IPS DF 6.9 (cell line): ENCODE measurements around the gene ATG16L1.

Experiments used
- DNase-seq: peaks from one replicate; pipeline ENCODE4 v3.0.0-alpha.2; 2013; ENCODE audit warnings: low read depth, low spot score
- H3K27ac ChIP-seq: one replicate; pipeline ENCODE4 v1.5.1; 2013; ENCODE audit warnings: low read length, control low read depth
- H3K27me3 ChIP-seq: 2 replicates; pipeline ENCODE4 v1.6.1; 2013; ENCODE audit warnings: mild to moderate bottlenecking, low read length; ENCODE audit not compliant: control insufficient read depth, insufficient read depth
- H3K36me3 ChIP-seq: 2 replicates; pipeline ENCODE4 v1.6.1; 2013; ENCODE audit warnings: low read length; ENCODE audit not compliant: control insufficient read depth, insufficient read depth
- H3K4me1 ChIP-seq: 2 replicates; pipeline ENCODE4 v1.6.1; 2013; ENCODE audit warnings: low read length; ENCODE audit not compliant: control insufficient read depth, insufficient read depth
- H3K4me3 ChIP-seq: 2 replicates; pipeline ENCODE4 v1.5.1; 2013; ENCODE audit warnings: mild to moderate bottlenecking, low read length
- H3K9me3 ChIP-seq: 2 replicates; pipeline ENCODE4 v1.6.1; 2013; ENCODE audit warnings: low read length, inconsistent platforms; ENCODE audit not compliant: control insufficient read depth, insufficient read depth
- WGBS: extraction: QIAGEN DNeasy Blood & Tissue Kit; methylation state at CpG from one replicate; pipeline ENCODE4 v1.1.7; 2013; ENCODE audit warnings: mixed read lengths, missing lambda C conversion rate; ENCODE audit not compliant: insufficient read length, insufficient coverage; 5-methylcytosine and 5-hydroxymethylcytosine counted together

ATG16L1 gene

GRCh38 chr2:233243348-233243747 is 8.1 kb upstream of the ATG16L1 start:
- H3K4me1 ChIP-seq = no peaks in the 10 kb centered on the region
- no peaks in the 10 kb centered on the region for H3K9me3 ChIP-seq
- DNase-seq = no peak
- no CpG with 5 or more reads among the region's 4 CpGs for WGBS
- H3K36me3 ChIP-seq = no peaks in the 10 kb centered on the region
- H3K27ac ChIP-seq = no peak overlapping the region
- H3K4me3 ChIP-seq = no peak overlapping the region
- H3K27me3 ChIP-seq = no peaks in the 10 kb centered on the region

- no CpG with 5 or more reads among the region's 5 CpGs for WGBS
These were observed 6.7 kb upstream of the ATG16L1 start for GRCh38 chr2:233244818-233245217.

GRCh38 chr2:233245406-233245805 is 6.1 kb upstream of the ATG16L1 start:
- Histone ChIP-seq H3K27ac (no peak overlapping the region), H3K4me1 (no peaks in the 10 kb centered on the region)
- no CpG with 5 or more reads among the region's 6 CpGs for WGBS

More at GRCh38 chr2:233244818-233245217, 6.7 kb upstream of the ATG16L1 start:
- Histone ChIP-seq H3K9me3 (no peaks in the 10 kb centered on the region), H3K27ac (no peak overlapping the region), H3K36me3 (no peaks in the 10 kb centered on the region), H3K27me3 (no peaks in the 10 kb centered on the region), H3K4me1 (no peaks in the 10 kb centered on the region), H3K4me3 (no peak overlapping the region)
- no peak for DNase-seq

GRCh38 chr2:233247116-233247515 is 4.4 kb upstream of the ATG16L1 start:
- WGBS = no CpG with 5 or more reads among the region's 2 CpGs

More at GRCh38 chr2:233245406-233245805, 6.1 kb upstream of the ATG16L1 start:
- no peak for DNase-seq
- no peaks in the 10 kb centered on the region; the same call in 1 of the 2 replicates for H3K9me3 ChIP-seq
- no peaks in the 10 kb centered on the region for H3K36me3 ChIP-seq
- H3K4me3 ChIP-seq = no peak overlapping the region
- H3K27me3 ChIP-seq = no peaks in the 10 kb centered on the region

GRCh38 chr2:233247744-233248143 is 3.7 kb upstream of the ATG16L1 start:
- no peak for DNase-seq
- Histone ChIP-seq H3K9me3 (no peaks in the 10 kb centered on the region; the same call in 1 of the 2 replicates), H3K4me3 (no peak overlapping the region), H3K4me1 (no peaks in the 10 kb centered on the region), H3K36me3 (no peaks in the 10 kb centered on the region), H3K27me3 (no peaks in the 10 kb centered on the region), H3K27ac (no peak overlapping the region)

More at GRCh38 chr2:233247116-233247515, 4.4 kb upstream of the ATG16L1 start:
- Histone ChIP-seq H3K4me3 (no peak overlapping the region), H3K27me3 (no peaks in the 10 kb centered on the region), H3K36me3 (no peaks in the 10 kb centered on the region), H3K9me3 (no peaks in the 10 kb centered on the region; the same call in 1 of the 2 replicates), H3K4me1 (no peaks in the 10 kb centered on the region), H3K27ac (no peak overlapping the region)
- no peak for DNase-seq

- H3K4me1 ChIP-seq = no peaks in the 10 kb centered on the region
- H3K9me3 ChIP-seq = no peaks in the 10 kb centered on the region; the same call in 1 of the 2 replicates
- no peaks in the 10 kb centered on the region; the same call in 1 of the 2 replicates for H3K36me3 ChIP-seq
- whole genome bisulfite sequencing = no CpG with 5 or more reads among the region's 7 CpGs
- no peak for DNase-seq
- H3K27me3 ChIP-seq = no peaks in the 10 kb centered on the region
- H3K4me3 ChIP-seq = no peak overlapping the region
- H3K27ac ChIP-seq = no peak overlapping the region
These were observed 2.5 kb upstream of the ATG16L1 start for GRCh38 chr2:233248999-233249398.

GRCh38 chr2:233250568-233250967 is 905 bp upstream of the ATG16L1 start:
- WGBS = no CpG with 5 or more reads among the region's 9 CpGs
- Histone ChIP-seq H3K9me3 (no peaks in the 10 kb centered on the region; the same call in 1 of the 2 replicates), H3K4me3 (no peak overlapping the region), H3K27ac (no peak overlapping the region), H3K27me3 (no peaks in the 10 kb centered on the region), H3K36me3 (no peaks in the 10 kb centered on the region; the same call in 1 of the 2 replicates), H3K4me1 (no peaks in the 10 kb centered on the region)
- no peak for DNase-seq

- Histone ChIP-seq H3K4me3 (no peak overlapping the region), H3K9me3 (no peaks in the 10 kb centered on the region; the same call in 1 of the 2 replicates), H3K36me3 (no peaks in the 10 kb centered on the region; the same call in 1 of the 2 replicates), H3K27ac (no peak overlapping the region), H3K4me1 (no peaks in the 10 kb centered on the region), H3K27me3 (no peaks in the 10 kb centered on the region)
- no peak for DNase-seq
- no CpG with 5 or more reads among the region's 1 CpG for WGBS
These were observed 528 bp upstream of the ATG16L1 start for GRCh38 chr2:233250985-233251305.

- Histone ChIP-seq H3K27me3 (no peaks in the 10 kb centered on the region), H3K36me3 (no peaks in the 10 kb centered on the region; the same call in 1 of the 2 replicates), H3K4me3 (peak overlapping the region; percentile 91; the same call in 1 of the 2 replicates), H3K9me3 (no peaks in the 10 kb centered on the region; the same call in 1 of the 2 replicates), H3K4me1 (no peaks in the 10 kb centered on the region), H3K27ac (no peak overlapping the region)
- WGBS = no CpG with 5 or more reads among the region's 18 CpGs
- DNase-seq = no peak
These were observed 754 bp downstream of the ATG16L1 start for GRCh38 chr2:233252227-233252626.

- Histone ChIP-seq H3K27ac (no peak overlapping the region), H3K27me3 (no peaks in the 10 kb centered on the region; the same call in 1 of the 2 replicates), H3K4me3 (no peak overlapping the region), H3K9me3 (no peaks in the 10 kb centered on the region; the same call in 1 of the 2 replicates), H3K36me3 (no peaks in the 10 kb centered on the region; the same call in 1 of the 2 replicates), H3K4me1 (no peaks in the 10 kb centered on the region)
- no peak for DNase-seq
- no CpG with 5 or more reads among the region's 11 CpGs for WGBS
These were observed 3.7 kb downstream of the ATG16L1 start for GRCh38 chr2:233255151-233255550.

- Histone ChIP-seq H3K27ac (no peak overlapping the region), H3K9me3 (no peaks in the 10 kb centered on the region), H3K4me1 (no peaks in the 10 kb centered on the region), H3K27me3 (no peaks in the 10 kb centered on the region; the same call in 1 of the 2 replicates), H3K36me3 (no peaks in the 10 kb centered on the region; the same call in 1 of the 2 replicates), H3K4me3 (no peak overlapping the region)
- DNase-seq = no peak
- no CpG with 5 or more reads among the region's 4 CpGs for WGBS
These were observed 4.6 kb downstream of the ATG16L1 start for GRCh38 chr2:233256048-233256447.
